KOPT-K1 (cell line): Measurements from ENCODE around the gene DAG1.

ENCODE experiments used
- H3K27ac ChIP-seq: fragments of 200-600 bp; sonication (generic); 2 replicates; pipeline ENCODE4 v1.5.1; 2016; ENCODE audit warnings: antibody characterized with exemption, mild to moderate bottlenecking, low read depth, low read length; ENCODE audit not compliant: poor library complexity, severe bottlenecking
- H3K36me3 ChIP-seq: fragments of 200-600 bp; sonication (generic); 2 replicates; pipeline ENCODE4 v1.5.1; 2017; ENCODE audit warnings: antibody characterized with exemption, mild to moderate bottlenecking, low read length, moderate library complexity; ENCODE audit not compliant: insufficient read depth
- H3K9me3 ChIP-seq: fragments of 200-600 bp; sonication (generic); 2 replicates; pipeline ENCODE4 v1.5.1; 2017; ENCODE audit warnings: antibody characterized with exemption, low read length, mild to moderate bottlenecking; ENCODE audit not compliant: insufficient read depth, poor library complexity, severe bottlenecking

Gene DAG1

DNA sequence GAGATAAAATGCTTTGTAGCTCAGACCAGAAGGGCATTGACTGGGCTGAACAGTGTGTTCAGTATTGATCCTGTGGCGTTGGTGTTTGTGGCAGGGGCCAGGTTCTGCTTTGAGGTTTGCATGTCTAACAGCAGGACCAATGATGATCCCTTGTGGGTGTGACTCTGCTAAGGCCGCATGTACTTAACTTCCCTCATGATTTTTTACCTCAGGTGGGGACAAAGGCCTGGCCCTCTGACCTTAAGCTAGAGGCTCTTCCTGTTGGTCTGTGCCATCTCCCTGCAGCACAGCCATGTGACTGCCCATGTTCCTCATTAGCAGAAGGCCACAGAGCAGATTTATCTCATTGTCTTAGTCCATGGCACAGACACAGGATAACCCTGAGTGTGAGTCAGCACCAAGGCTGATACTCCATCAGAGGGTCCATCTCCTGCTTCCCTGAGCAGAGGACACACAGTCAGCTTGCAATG lies 49.9 kb downstream of the DAG1 start:
- H3K9me3 ChIP-seq: no peaks in the 10 kb centered on the region

DNA sequence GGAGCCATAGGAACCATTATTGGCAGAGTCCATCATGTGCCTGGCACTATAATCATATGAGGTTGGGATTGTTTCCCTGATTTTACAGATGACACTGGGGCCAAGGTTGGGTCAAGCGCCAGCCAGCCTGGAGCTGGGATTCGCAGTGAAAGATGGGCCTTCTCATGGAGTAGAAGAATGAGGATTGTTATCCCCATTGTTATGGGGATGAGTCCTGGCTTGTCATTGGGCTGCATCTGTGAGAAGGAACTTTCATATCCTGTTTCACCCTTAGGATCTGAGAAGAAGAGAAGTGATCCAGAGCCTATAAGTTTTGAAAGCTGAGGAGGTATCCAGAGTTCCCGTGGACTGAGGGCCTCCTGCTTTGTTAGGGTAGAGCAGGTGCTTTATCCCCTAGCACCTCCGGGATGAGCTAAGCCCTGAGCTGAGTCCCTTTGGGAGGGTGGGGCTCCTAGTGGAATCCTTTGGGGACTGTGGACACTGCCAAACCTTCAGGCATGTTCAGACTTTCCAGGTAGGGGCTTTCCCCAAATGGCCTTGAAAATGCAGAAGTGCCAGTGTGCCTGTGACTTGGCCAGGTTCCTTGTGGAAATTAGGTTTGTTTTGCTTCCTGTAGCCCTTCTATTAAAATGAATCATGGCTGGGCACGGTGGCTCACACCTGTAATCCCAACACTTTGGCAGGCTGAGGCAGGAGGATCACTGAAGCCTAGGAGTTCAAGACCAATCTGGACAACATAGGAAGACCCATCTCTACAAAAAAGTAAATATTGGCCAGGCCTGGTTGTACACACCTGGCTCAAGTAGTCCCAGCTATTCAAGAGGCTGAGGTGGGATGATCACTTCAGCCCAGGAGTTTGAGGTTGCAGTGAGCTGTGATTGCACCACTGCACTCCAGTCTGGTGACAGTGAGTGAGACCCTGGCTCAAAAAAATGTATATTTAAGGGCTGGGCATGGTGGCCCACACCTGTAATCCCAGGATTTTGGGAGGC lies 54.0 kb downstream of the DAG1 start:
- Histone ChIP-seq H3K27ac (no peak overlapping the region), H3K9me3 (no peaks in the 10 kb centered on the region), H3K36me3 (peaks cover 25% of the 10 kb centered on the region; the same call in 1 of the 2 replicates)

More for the DNA sequence above, 49.9 kb downstream of the DAG1 start:
- Histone ChIP-seq H3K36me3 (peaks cover 59% of the 10 kb centered on the region; the same call in 1 of the 2 replicates), H3K27ac (no peak overlapping the region)

- Histone ChIP-seq H3K9me3 (no peaks in the 10 kb centered on the region), H3K27ac (no peak overlapping the region), H3K36me3 (peaks cover 49% of the 10 kb centered on the region)
Measured at GRCh38 chr3:49529567-49529966, 59.5 kb downstream of the DAG1 start.

DNA sequence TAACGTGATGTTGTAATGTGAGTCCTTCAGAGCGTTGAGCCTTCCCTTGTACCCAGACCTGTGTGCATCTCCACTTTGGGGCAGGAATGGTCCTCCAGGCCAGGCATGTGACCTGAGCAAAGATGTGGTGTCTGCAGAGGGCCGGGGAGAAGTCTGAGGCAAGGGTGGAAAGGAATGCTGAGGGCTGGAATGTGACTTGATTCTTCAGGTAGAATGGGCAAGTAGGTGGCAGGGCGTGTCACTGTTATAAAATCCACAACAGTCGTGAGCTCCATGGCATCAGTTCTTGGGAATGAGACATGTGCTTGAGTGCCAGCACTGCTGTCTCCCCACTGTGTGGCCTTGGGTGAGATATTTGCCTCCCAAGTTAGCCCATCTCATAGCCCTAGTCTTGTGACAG lies 60.2 kb downstream of the DAG1 start:
- Histone ChIP-seq H3K9me3 (no peaks in the 10 kb centered on the region), H3K36me3 (peaks cover 47% of the 10 kb centered on the region), H3K27ac (no peak overlapping the region)

GRCh38 chr3:49530701-49531100 lies 60.6 kb downstream of the DAG1 start:
- Histone ChIP-seq H3K36me3 (peaks cover 47% of the 10 kb centered on the region), H3K9me3 (no peaks in the 10 kb centered on the region), H3K27ac (no peak overlapping the region)

DNA sequence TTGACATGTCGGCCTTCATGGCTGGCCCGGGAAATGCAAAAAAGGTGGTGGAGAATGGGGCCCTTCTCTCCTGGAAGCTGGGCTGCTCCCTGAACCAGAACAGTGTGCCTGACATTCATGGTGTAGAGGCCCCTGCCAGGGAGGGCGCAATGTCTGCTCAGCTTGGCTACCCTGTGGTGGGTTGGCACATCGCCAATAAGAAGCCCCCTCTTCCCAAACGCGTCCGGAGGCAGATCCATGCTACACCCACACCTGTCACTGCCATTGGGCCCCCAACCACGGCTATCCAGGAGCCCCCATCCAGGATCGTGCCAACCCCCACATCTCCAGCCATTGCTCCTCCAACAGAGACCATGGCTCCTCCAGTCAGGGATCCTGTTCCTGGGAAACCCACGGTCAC lies 61.2 kb downstream of the DAG1 start:
- Histone ChIP-seq H3K9me3 (no peaks in the 10 kb centered on the region), H3K36me3 (peaks cover 47% of the 10 kb centered on the region), H3K27ac (no peak overlapping the region)

GRCh38 chr3:49531715-49532114 lies 61.6 kb downstream of the DAG1 start:
- no peak overlapping the region for H3K27ac ChIP-seq
- peaks cover 47% of the 10 kb centered on the region for H3K36me3 ChIP-seq
- no peaks in the 10 kb centered on the region for H3K9me3 ChIP-seq

- Histone ChIP-seq H3K36me3 (peaks cover 47% of the 10 kb centered on the region), H3K9me3 (no peaks in the 10 kb centered on the region), H3K27ac (no peak overlapping the region)
Measured at GRCh38 chr3:49533031-49533430, 63.0 kb downstream of the DAG1 start.

DNA sequence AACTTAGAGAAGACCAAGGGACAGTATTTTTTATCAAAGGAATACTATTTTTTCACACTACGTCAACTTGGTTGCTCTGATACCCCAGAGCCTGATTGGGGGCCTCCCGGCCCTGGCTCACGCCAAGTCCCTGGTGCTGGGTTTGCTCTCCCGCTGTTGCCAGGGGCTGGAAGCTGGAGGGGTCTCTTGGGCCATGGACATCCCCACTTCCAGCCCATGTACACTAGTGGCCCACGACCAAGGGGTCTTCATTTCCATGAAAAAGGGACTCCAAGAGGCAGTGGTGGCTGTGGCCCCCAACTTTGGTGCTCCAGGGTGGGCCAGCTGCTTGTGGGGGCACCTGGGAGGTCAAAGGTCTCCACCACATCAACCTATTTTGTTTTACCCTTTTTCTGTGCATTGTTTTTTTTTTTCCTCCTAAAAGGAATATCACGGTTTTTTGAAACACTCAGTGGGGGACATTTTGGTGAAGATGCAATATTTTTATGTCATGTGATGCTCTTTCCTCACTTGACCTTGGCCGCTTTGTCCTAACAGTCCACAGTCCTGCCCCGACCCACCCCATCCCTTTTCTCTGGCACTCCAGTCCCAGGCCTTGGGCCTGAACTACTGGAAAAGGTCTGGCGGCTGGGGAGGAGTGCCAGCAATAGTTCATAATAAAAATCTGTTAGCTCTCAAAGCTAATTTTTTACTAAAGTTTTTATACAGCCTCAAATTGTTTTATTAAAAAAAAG lies 63.9 kb downstream of the DAG1 start:
- peaks cover 47% of the 10 kb centered on the region for H3K36me3 ChIP-seq
- no peak overlapping the region for H3K27ac ChIP-seq
- H3K9me3 ChIP-seq: no peaks in the 10 kb centered on the region

DNA sequence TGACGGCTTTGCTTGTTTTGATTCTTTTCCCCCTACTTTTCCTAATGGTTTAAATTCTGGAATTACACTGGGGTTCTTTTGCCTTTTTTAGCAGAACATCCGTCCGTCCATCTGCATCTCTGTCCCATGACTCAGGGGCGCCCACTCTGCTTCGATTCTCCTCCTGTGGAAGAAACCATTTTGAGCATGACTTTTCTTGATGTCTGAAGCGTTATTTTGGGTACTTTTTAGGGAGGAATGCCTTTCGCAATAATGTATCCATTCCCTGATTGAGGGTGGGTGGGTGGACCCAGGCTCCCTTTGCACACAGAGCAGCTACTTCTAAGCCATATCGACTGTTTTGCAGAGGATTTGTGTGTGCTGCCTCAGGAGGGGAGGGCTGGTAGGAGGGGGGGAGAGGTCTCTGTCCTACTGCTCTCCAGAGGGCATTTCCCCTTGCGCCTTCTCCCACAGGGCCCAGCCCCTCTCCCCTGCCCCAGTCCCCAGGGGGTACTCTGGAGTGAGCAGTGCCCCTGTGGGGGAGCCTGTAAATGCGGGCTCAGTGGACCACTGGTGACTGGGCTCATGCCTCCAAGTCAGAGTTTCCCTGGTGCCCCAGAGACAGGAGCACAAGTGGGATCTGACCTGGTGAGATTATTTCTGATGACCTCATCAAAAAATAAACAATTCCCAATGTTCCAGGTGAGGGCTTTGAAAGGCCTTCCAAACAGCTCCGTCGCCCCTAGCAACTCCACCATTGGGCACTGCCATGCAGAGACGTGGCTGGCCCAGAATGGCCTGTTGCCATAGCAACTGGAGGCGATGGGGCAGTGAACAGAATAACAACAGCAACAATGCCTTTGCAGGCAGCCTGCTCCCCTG lies 64.7 kb downstream of the DAG1 start:
- Histone ChIP-seq H3K36me3 (peaks cover 46% of the 10 kb centered on the region), H3K27ac (no peak overlapping the region), H3K9me3 (no peaks in the 10 kb centered on the region)

DNA sequence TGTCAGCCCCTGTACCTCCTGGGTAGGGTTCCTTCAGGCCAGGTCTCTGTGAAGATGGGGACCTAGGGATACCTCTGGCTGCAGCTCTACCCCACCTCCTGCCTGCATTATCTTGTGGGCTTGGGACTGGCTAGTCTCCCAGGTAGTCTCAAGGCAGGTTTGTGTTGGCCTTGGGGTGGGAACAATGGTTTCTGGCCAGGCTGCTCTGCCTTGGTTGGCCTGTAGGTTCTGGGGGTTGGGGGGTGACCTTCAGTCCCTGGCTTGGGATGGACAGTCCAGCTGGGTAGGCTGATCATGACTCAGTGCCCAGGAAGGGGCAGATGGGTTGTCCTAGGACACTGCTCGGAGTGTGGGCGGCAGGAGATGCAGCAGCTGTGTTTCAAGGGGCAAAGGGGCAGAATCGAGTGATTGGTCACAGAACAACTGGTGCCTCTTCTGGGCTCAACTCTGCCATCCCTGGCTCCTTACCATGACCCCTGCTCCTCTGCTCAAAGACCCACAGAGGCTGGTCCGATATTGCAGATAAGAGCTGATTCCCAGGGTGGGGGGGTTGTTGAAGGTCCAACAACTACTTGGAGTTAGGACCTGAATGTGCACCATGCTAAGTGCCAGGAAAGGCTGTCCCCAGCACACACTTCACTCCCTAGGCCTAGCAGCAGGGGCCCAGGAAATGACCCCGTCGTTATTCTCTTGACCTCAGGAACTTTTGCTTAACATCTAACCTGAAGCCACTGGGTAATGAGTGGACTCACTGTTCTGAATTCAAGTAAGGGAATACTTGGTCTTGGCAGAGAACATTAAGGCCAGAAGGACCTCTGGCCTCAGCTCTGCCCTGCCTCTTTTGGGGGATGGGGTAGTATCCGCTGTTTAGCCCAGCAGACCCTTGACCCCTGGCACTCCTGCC lies 66.2 kb downstream of the DAG1 start:
- H3K27ac ChIP-seq: no peak overlapping the region
- no peaks in the 10 kb centered on the region for H3K9me3 ChIP-seq

GRCh38 chr3:49536875-49537533 lies 66.9 kb downstream of the DAG1 start:
- no peaks in the 10 kb centered on the region for H3K9me3 ChIP-seq
- no peak overlapping the region for H3K27ac ChIP-seq
- H3K36me3 ChIP-seq: peaks cover 25% of the 10 kb centered on the region

More for the DNA sequence above, 66.2 kb downstream of the DAG1 start:
- peaks cover 33% of the 10 kb centered on the region for H3K36me3 ChIP-seq
